OCI-LY7 (cell line): ENCODE measurements around the gene SACM1L.

Experiments used
- EZH2phosphoT487 ChIP-seq: fragments of 200-600 bp; sonication (generic); IDR thresholded peaks from 2 replicates; pipeline ENCODE4 v1.6.1; 2018; ENCODE audit warnings: low read depth, borderline replicate concordance, mild to moderate bottlenecking, mixed run types, antibody characterized with exemption, low read length, moderate library complexity, mixed read lengths
- TF ChIP-seq, protein P1 (sequence below): fragments of 200-600 bp; sonication (generic); conservative IDR thresholded peaks from 2 replicates; pipeline ENCODE4 v1.5.1; 2014; ENCODE audit warnings: mild to moderate bottlenecking, antibody characterized with exemption, low read length, moderate library complexity, mixed read lengths

GRCh38 chr3:45647148-45647619, 42.0 kb upstream of the SACM1L start:
- TF ChIP-seq, protein P1, sequence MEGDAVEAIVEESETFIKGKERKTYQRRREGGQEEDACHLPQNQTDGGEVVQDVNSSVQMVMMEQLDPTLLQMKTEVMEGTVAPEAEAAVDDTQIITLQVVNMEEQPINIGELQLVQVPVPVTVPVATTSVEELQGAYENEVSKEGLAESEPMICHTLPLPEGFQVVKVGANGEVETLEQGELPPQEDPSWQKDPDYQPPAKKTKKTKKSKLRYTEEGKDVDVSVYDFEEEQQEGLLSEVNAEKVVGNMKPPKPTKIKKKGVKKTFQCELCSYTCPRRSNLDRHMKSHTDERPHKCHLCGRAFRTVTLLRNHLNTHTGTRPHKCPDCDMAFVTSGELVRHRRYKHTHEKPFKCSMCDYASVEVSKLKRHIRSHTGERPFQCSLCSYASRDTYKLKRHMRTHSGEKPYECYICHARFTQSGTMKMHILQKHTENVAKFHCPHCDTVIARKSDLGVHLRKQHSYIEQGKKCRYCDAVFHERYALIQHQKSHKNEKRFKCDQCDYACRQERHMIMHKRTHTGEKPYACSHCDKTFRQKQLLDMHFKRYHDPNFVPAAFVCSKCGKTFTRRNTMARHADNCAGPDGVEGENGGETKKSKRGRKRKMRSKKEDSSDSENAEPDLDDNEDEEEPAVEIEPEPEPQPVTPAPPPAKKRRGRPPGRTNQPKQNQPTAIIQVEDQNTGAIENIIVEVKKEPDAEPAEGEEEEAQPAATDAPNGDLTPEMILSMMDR, result no peak
- no peak for TF ChIP-seq EZH2phosphoT487
